ENCODE results near the gene NCBP2.

The NCBP2 gene

DNA sequence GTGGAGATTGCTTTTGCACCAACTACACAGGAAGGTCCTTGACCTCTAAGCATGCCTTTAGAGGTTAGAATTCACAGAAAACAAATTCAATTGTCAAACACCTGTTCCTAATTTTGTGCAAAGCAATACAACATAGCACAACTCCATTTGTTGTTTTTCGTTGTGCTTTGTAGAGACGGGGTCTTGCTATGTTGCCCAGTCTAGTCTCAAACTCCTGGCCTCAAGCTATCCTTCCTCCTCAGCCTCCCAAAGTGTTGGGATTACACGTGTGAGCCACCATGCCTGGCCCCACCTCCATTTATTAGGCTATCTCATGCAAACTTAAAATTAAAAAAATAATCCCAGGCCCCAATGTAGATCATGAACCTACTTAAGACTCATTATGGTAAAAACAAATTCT lies 6.0 kb downstream of the NCBP2 start:
- DNase-seq = no peak

GRCh38 chr3:196932600-196932999 lies 9.7 kb downstream of the NCBP2 start:
- no peak for DNase-seq

- DNase-seq = no peak
These were observed 10.3 kb downstream of the NCBP2 start for GRCh38 chr3:196931828-196932587.

GRCh38 chr3:196931157-196931556 lies 11.2 kb downstream of the NCBP2 start:
- no peak for DNase-seq

- no peak for DNase-seq
These were observed 14.5 kb downstream of the NCBP2 start for GRCh38 chr3:196927571-196928453.

- no peak for DNase-seq
These were observed 21.6 kb downstream of the NCBP2 start for GRCh38 chr3:196920733-196921132.

- no peak for DNase-seq
These were observed 23.4 kb downstream of the NCBP2 start for GRCh38 chr3:196918968-196919367.

DNA sequence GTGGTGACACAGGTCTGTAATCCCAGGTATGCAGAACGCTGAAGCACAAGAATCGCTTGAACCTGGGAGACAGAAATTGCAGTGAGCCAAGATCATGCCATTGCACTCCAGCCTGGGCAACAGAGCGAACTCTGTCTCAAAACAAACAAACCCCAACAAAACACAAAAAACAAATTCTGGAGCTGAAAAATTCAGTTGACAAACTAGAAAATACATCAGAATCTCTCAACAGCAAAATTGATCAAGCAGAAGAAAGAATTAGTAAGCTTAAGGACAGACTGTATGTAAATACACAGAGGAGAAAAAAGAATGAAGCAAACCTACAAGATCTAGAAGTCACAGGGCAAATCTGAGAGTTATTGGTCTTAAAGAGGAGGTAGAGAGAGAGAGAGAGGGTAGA lies 25.3 kb downstream of the NCBP2 start:
- DNase-seq = no peak

- no peak for DNase-seq
These were observed 26.1 kb downstream of the NCBP2 start for GRCh38 chr3:196916221-196916620.

- DNase-seq = no peak
These were observed 27.0 kb downstream of the NCBP2 start for GRCh38 chr3:196915375-196915774.

GRCh38 chr3:196914866-196915265 lies 27.5 kb downstream of the NCBP2 start:
- DNase-seq = no peak

GRCh38 chr3:196903740-196904139 lies 38.6 kb downstream of the NCBP2 start:
- DNase-seq = no peak

DNA sequence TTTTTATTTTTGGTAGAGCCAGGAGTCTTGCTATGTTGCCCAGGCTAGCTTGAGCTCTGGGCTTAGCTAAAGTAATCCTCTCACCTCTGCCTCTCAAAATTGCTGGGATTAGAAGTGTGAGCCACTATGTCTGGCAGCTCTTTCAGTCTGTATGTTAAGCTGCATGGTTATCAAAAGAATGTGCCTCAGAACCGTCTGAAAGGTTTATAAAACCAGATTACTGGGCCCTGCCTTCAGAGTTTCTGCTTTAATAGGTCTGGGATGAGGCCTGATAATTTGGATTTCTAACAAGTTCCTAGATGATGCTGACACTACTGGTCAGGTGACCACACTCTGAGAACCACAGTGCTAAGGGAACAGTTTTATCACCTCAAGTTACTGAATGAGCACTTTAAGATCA lies 40.0 kb downstream of the NCBP2 start:
- no peak for DNase-seq

DNA sequence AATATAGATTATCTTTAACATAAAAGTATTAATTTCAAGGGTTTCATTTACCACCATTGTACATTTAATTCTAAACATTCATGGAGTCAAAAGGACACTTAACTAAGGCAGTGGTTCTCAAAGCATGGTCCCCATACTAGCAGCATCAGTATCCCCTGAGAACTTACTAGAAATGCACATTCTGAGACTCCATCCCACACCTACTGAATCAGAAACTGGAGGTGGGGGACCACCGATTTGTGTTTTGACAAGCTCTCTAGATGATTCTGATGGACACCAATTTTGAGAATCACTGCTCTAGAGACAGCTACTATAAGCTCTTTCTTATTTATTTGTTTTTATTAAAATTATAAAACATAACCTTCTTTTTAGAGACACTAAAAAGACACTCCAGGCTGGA lies 40.6 kb downstream of the NCBP2 start:
- no peak for DNase-seq

DNA sequence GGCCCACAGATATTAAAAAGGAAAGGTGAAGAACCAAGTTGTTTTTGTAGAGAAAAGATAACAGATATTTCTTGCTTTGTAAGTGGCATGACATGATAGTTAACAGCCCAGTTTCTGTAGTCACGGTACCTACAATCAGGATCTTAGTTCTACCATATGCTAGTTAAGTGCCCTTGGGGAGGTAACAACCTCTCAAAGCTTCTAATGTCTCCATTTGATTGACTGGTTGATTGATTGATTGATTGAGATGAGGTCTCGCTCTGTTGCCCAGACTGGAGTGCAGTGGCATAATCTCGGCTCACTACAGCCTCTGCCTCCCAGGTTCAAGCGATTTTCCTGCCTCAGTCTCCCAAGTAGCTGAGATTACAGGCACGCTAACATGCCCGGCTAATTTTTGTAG lies 46.1 kb downstream of the NCBP2 start:
- DNase-seq = no peak

- DNase-seq = no peak
These were observed 47.6 kb downstream of the NCBP2 start for GRCh38 chr3:196894557-196895295.

DNA sequence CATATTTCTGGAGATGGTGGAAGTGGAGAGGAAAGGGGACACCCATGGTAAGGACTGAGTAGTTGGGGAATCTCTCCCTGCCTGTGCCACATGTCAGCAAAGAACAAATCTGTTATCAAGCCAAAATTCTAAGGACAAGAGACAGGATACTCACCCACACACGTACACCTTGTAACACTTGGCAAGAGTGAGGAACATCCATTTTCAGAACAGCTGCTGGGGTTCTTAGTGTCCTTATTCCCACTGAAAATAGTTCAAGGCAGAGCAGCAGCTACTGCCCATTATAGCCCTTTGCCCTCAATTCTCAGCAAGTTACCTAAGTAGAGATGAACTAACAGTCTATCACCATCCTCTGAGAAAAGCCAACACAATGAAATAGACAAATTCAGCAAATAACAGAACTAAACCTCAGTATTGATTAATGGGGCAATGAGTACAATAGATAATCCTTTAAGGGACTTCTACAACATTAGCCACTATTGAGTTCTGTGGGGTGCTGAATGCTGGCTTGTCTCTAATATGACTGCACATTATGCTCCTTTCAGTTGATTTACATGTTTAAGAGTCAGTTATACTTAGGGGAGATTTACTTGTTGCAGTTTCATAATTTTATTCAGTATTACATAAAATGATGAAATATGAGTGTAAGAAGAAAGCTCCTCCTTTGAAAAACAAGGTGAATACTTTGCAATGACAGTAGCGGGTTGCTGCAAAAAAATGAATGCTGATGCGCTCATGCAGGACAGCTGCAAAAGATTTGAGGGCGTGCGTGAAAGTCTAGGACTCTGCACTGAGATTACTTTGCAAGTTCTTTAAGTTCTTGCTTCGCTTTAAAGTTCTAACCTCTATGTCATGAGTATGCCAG lies 52.3 kb downstream of the NCBP2 start:
- no peak for DNase-seq

DNA sequence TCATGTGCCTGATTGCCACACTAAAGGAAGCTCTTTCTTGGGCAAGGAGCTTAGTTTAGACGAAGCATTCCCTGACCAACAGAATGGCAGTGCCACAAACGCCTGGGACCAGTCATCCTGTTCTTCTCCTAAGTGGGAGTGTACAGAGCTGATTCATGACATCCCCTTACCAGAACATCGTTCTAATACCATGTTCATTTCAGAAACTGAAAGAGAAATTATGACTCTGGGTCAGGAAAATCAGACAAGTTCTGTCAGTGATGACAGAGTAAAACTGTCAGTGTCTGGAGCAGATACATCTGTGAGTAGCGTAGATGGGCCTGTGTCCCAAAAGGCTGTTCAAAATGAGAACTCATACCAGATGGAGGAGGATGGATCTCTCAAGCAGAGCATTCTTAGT lies 56.2 kb downstream of the NCBP2 start:
- no peak for DNase-seq

Data from NCI-H2171 (cell line).